OCI-LY1 (cell line): ENCODE data around the gene CNIH2.

ENCODE experiments used
- EZH2 ChIP-seq: fragments of 200-600 bp; sonication (generic), shearing (Covaris generic); IDR thresholded peaks from 2 replicates; pipeline ENCODE4 v1.8.0; 2017; ENCODE audit warnings: borderline replicate concordance, mixed run types, mild to moderate bottlenecking, antibody characterized with exemption, low read length, moderate library complexity, mixed read lengths
- TF ChIP-seq, protein P1 (sequence below): fragments of 200-600 bp; sonication (generic), shearing (Covaris generic); IDR thresholded peaks from 2 replicates; pipeline ENCODE4 v1.5.1; 2017; ENCODE audit warnings: mild to moderate bottlenecking, antibody characterized with exemption, low read length, moderate library complexity, mixed read lengths

DNA sequence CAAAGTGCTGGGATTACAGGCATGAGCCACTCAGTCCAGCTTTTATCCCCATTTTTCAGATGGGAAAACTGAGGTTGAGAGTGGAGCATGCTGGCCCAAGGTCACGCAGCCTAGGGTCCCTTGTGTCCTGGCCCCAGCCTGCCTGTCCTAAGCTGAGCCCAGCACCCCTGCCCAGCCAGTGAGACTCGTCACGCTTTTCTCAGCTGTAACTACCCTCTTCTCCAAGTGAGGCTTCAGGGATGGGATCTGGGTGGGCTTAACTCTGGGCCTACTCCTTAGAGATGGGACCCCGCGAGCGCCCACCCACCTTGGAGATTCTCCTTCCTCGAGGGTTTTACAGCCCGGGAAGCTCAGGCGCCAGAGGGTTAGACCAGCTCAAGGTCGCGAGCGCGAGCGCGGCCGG lies 13.3 kb downstream of the CNIH2 start:
- TF ChIP-seq, protein P1, sequence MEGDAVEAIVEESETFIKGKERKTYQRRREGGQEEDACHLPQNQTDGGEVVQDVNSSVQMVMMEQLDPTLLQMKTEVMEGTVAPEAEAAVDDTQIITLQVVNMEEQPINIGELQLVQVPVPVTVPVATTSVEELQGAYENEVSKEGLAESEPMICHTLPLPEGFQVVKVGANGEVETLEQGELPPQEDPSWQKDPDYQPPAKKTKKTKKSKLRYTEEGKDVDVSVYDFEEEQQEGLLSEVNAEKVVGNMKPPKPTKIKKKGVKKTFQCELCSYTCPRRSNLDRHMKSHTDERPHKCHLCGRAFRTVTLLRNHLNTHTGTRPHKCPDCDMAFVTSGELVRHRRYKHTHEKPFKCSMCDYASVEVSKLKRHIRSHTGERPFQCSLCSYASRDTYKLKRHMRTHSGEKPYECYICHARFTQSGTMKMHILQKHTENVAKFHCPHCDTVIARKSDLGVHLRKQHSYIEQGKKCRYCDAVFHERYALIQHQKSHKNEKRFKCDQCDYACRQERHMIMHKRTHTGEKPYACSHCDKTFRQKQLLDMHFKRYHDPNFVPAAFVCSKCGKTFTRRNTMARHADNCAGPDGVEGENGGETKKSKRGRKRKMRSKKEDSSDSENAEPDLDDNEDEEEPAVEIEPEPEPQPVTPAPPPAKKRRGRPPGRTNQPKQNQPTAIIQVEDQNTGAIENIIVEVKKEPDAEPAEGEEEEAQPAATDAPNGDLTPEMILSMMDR: no peak
- TF ChIP-seq EZH2: no peak
